GM19193 (cell line): ENCODE data around the gene RGS17.

Experiments used
- POLR2A ChIP-seq: IDR thresholded peaks from 4 replicates; pipeline ENCODE4 v1.6.1; 2011; ENCODE audit not compliant: insufficient read depth, insufficient read length; ENCODE audit errors: extremely low read depth

The RGS17 gene

GRCh38 chr6:153092082-153093013 is 38.7 kb downstream of the RGS17 start:
- no peak for TF ChIP-seq POLR2A

- TF ChIP-seq POLR2A, result no peak
Observed at GRCh38 chr6:153090241-153090930, 40.7 kb downstream of the RGS17 start.

- no peak for TF ChIP-seq POLR2A
Observed at GRCh38 chr6:153088796-153089195, 42.3 kb downstream of the RGS17 start.

GRCh38 chr6:153087436-153087835 is 43.6 kb downstream of the RGS17 start:
- no peak for TF ChIP-seq POLR2A

GRCh38 chr6:153086225-153086990 is 44.7 kb downstream of the RGS17 start:
- TF ChIP-seq POLR2A, result no peak

GRCh38 chr6:153085239-153085638 is 45.8 kb downstream of the RGS17 start:
- TF ChIP-seq POLR2A, result no peak

- TF ChIP-seq POLR2A, result no peak
Observed at GRCh38 chr6:153084393-153084792, 46.7 kb downstream of the RGS17 start.

- no peak for TF ChIP-seq POLR2A
Observed at GRCh38 chr6:153083869-153084268, 47.2 kb downstream of the RGS17 start.

GRCh38 chr6:153081914-153082313 is 49.2 kb downstream of the RGS17 start:
- no peak for TF ChIP-seq POLR2A

GRCh38 chr6:153076431-153076830 is 54.7 kb downstream of the RGS17 start:
- TF ChIP-seq POLR2A, result no peak

- TF ChIP-seq POLR2A, result no peak
Observed at GRCh38 chr6:153074761-153075160, 56.3 kb downstream of the RGS17 start.

GRCh38 chr6:153073841-153074240 is 57.2 kb downstream of the RGS17 start:
- TF ChIP-seq POLR2A, result no peak

- TF ChIP-seq POLR2A, result no peak
Observed at GRCh38 chr6:153070756-153071155, 60.3 kb downstream of the RGS17 start.

GRCh38 chr6:153069897-153070296 is 61.2 kb downstream of the RGS17 start:
- no peak for TF ChIP-seq POLR2A

- no peak for TF ChIP-seq POLR2A
Observed at GRCh38 chr6:153065222-153065621, 65.9 kb downstream of the RGS17 start.
